Measurements from ENCODE around the gene RAB36. TPM values are rescaled to one million over a fixed set of nuclear protein-coding genes. Genes with fewer than 3 reads are reported as not detected.

Gene RAB36
- total RNA-seq, 1 experiment from 2014 or later = 1.4 TPM

- no peak for TF ChIP-seq CTCF (conservative IDR thresholded peaks at IDR 0.05)
- peak overlapping the region; percentile 29 to 88 (median 42); a peak in 5 of 7 replicates for H3K27ac Mint-ChIP-seq
- no peak for DNase-seq
- H3K27ac ChIP-seq (ENCODE audit: insufficient read length, low read depth, low read length) = no peak overlapping the region
- H3K79me1 ChIP-seq (ENCODE audit: insufficient read depth, low read depth, low read length, poor library complexity, severe bottlenecking) = peaks cover 4% of the 10 kb centered on the region
- no peak overlapping the region for H4K8ac ChIP-seq (replicated peaks; ENCODE audit: insufficient read length, low read depth, low read length)
- no peaks in the 10 kb centered on the region for H3K23me2 ChIP-seq (ENCODE audit: insufficient read length, low read depth, low read length, poor library complexity, severe bottlenecking)
- no peak overlapping the region for H2AFZ ChIP-seq (ENCODE audit: low read length)
- no peak overlapping the region for H3K14ac ChIP-seq (ENCODE audit: insufficient read depth, low read length)
- peaks cover 42 to 51% of the 10 kb centered on the region in 2 experiments for H3K4me1 Mint-ChIP-seq
- H4K91ac ChIP-seq (ENCODE audit: insufficient read length, low read depth, low read length) = no peak overlapping the region
- no peak overlapping the region for H2BK20ac ChIP-seq (ENCODE audit: low read depth, low read length, poor library complexity, severe bottlenecking)
- no peak overlapping the region for H3K23ac ChIP-seq (ENCODE audit: insufficient read length, low read depth, low read length)
- no peak overlapping the region for H2BK15ac ChIP-seq (ENCODE audit: low read depth, low read length)
- no peak overlapping the region for H4K5ac ChIP-seq (ENCODE audit: insufficient read length, low read depth, low read length)
- H3K9ac ChIP-seq (ENCODE audit: extremely low read depth, insufficient read length, low read length) = no peak overlapping the region
- no peaks in the 10 kb centered on the region for H3K9me3 ChIP-seq (ENCODE audit: control insufficient read depth, low read depth, low read length)
- H3K4me1 ChIP-seq (ENCODE audit: insufficient read depth, low read length) = peaks cover 5% of the 10 kb centered on the region; the same call in 1 of the 2 replicates
- WGBS (ENCODE audit: extremely low coverage, insufficient read length, low lambda C conversion rate) = no CpG with 5 or more reads among the region's 7 CpGs
- H3K4me3 Mint-ChIP-seq = no peak overlapping the region
- H4K20me1 ChIP-seq (ENCODE audit: control insufficient read depth, insufficient read depth, insufficient read length) = no peaks in the 10 kb centered on the region
- no peak overlapping the region for H3K4me2 ChIP-seq (ENCODE audit: insufficient read depth, insufficient read length, low read length)
- no peak overlapping the region for H2AK5ac ChIP-seq (ENCODE audit: insufficient read length, low read length)
- H3T11ph ChIP-seq (ENCODE audit: low read length) = no peak overlapping the region
- H2BK5ac ChIP-seq (ENCODE audit: insufficient read length, low read length) = no peak overlapping the region
- H3K18ac ChIP-seq (ENCODE audit: insufficient read length, low read depth, low read length) = no peak overlapping the region
- no peaks in the 10 kb centered on the region for H3K9me3 Mint-ChIP-seq
- H3K27me3 Mint-ChIP-seq (ENCODE audit: low read depth) = no peaks in the 10 kb centered on the region
- H2BK12ac ChIP-seq (ENCODE audit: insufficient read length, low read depth, low read length) = no peak overlapping the region
- peaks cover 23 to 35% (median 34%) of the 10 kb centered on the region in 3 experiments for H3K36me3 Mint-ChIP-seq (ENCODE audit: insufficient read depth in 1 of 3, low read depth in 3 of 3)
- H3K56ac ChIP-seq (ENCODE audit: insufficient read length, low read depth, low read length) = no peak overlapping the region
- H3K79me2 ChIP-seq (ENCODE audit: insufficient read depth, low read length) = peaks cover 35% of the 10 kb centered on the region; the same call in 1 of the 2 replicates
- no peak overlapping the region for H3K4ac ChIP-seq (ENCODE audit: low read depth, low read length)
- H2BK120ac ChIP-seq (ENCODE audit: low read depth, low read length, poor library complexity, severe bottlenecking) = no peak overlapping the region
- H3K27me3 ChIP-seq (ENCODE audit: insufficient read depth, low read length) = no peaks in the 10 kb centered on the region
These were observed 58.3 kb downstream of the RAB36 start for GRCh38 chr22:23203452-23204124.
